Pancreas (tissue), 10 donors: ENCODE results near the gene C19orf81. TPM values are rescaled to one million over a fixed set of nuclear protein-coding genes. Genes with fewer than 3 reads are reported as not detected.

Source experiments
- ATAC-seq, 4 donors: fragments of 200-7000 bp; cut with Tn5 transposase; one replicate each; pipeline versions ENCODE4 v1.8.0 to v1.9.1; 2020; ENCODE audit warnings: mild to moderate bottlenecking in 4 of 4, moderate library complexity in 4 of 4
- DNase-seq, 6 donors: peaks; one replicate each; pipeline ENCODE4 v3.0.0-alpha.2; 2020
- FAIRE-seq: peaks from 2 replicates; lab custom pipeline; 2012; peaks lifted over from hg19 to GRCh38; lab: Jason Lieb, UNC
- H3K27ac ChIP-seq, 4 donors: fragments of 200-600 bp; sonication (generic); 1 replicate in 3 of 4; 2 replicates in 1 of 4; pipeline versions ENCODE4 v1.5.0 to v1.8.0; 2020
- H3K27me3 ChIP-seq, 4 donors: fragments of 200-600 bp; one replicate each; pipeline ENCODE4 v1.8.0; 2021
- H3K36me3 ChIP-seq, 3 donors: fragments of 200-600 bp; sonication (generic) in 1 of 3; one replicate each; pipeline versions ENCODE4 v1.5.0 to v1.8.0; 2020 to 2021
- H3K4me1 ChIP-seq, 3 donors: fragments of 200-600 bp; one replicate each; pipeline ENCODE4 v1.8.0; 2021
- H3K4me3 ChIP-seq, 4 donors: fragments of 200-600 bp; sonication (generic) in 2 of 4; one replicate each; pipeline versions ENCODE4 v1.5.0 to v1.8.0; 2020 to 2021
- H3K9me3 ChIP-seq, 4 donors: fragments of 200-600 bp; one replicate each; pipeline ENCODE4 v1.8.0; 2021
- CTCF ChIP-seq, 4 donors: fragments of 200-600 bp; sonication (generic) in 3 of 4; IDR thresholded peaks; one replicate each; pipeline versions ENCODE4 v1.5.0 to v1.8.0; 2021; ENCODE audit warnings: antibody characterized with exemption in 4 of 4
- WGBS, 2 donors: extraction: QIAGEN DNeasy Blood & Tissue Kit; methylation state at CpG; one replicate each; pipeline ENCODE4 v1.1.7; 2013; 5-methylcytosine and 5-hydroxymethylcytosine counted together
- intact Hi-C, 3 donors: fragments of 100-400 bp; cut with DNase I; formaldehyde crosslinking; loops; one replicate each; pipeline versions ENCODE4 v1.11.1 to v1.14.2; 2022
- polyA plus RNA-seq, 2 donors: library from polyadenylated mRNA; stranded (reverse); fragments of 200-250 nt; gene quantifications; one replicate each; pipeline ENCODE4 v1.2.3, GENCODE V29; 2013
- total RNA-seq, 6 donors: library from RNA; stranded (reverse); fragmentation: NEBNext Ultra II Directional in 4 of 6; extraction: Animal tissue kit (Norgen Biotek cat#: 25700) in 4 of 6; gene quantifications; one replicate each; pipeline versions ENCODE4 v1.2.1 to v1.2.4, GENCODE V29; 2021 to 2023
- donor health status: healthy with polysubstance abuse.
- donor health status: DM: no; HTN: no; CAD: no; lungs with moderate emphysema.
- donor health status: DM: no; HTN: no; CAD: no.
- donor health status: control.
- donor health status: control.
- donor health status: Bipolar disorder and iron deficiency.
- donor health status: DM: yes; HTN: yes; CAD: no.
- donor health status: DM: no; HTN: no; CAD: no.
- donor health status: DM: no; HTN: no; CAD: no.
- donor health status: DM: yes; HTN: yes; CAD: no.

C19orf81 gene
- total and polyA plus RNA-seq, 8 donors, result 0.40 to 1.2 (median 0.91) TPM; not detected in 3

- Histone ChIP-seq H3K9me3 (no peaks in the 10 kb centered on the region), H3K27ac (no peak overlapping the region), H3K4me1 (no peaks in the 10 kb centered on the region), H3K36me3 (no peaks in the 10 kb centered on the region), H3K27me3 (peaks cover 0 to 3% (median 0%) of the 10 kb centered on the region in 4 donors), H3K4me3 (no peak overlapping the region)
- no peak for TF ChIP-seq CTCF (IDR thresholded peaks at IDR 0.05)
- no peak for ATAC-seq
- no peak for DNase-seq
- intact Hi-C loops, result no loop called here
- WGBS, 2 donors, result 53 to 55% methylated on average over 13 of the region's 13 CpGs
- FAIRE-seq, result no peak
Measured at GRCh38 chr19:50697414-50698124, 48.3 kb downstream of the C19orf81 start.

DNA sequence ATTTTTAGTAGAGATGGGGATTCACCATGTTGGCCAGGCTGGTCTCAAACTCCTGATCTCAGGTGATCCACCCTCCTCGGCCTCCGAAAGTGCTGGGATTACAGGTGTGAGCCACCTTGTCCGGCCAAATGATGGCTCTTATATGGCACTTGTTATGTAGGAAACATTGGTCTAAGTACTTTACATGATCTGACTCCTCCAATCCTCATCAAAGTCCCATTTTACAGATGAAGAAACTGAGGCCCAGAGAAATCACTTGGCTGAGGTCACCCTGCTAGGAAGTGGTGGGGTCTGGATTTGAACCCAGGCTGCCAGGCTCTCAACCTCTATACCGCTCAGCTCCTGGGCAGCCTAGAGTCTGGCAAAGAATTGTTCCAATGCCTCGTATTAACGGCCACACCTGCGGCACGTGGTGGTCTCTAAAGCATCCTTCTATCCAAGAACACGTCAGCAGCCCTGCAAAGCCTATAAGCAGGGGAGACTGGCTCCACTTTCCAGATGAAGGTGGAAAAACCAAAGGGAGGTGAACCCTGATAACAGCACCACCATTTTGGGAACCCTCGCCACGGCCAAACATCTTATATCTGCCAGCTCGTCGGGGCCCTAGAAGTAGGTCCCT is 52.2 kb downstream of the C19orf81 start:
- Histone ChIP-seq H3K27me3 (no peaks in the 10 kb centered on the region), H3K27ac (no peak overlapping the region), H3K36me3 (no peaks in the 10 kb centered on the region), H3K4me3 (no peak overlapping the region), H3K4me1 (no peaks in the 10 kb centered on the region), H3K9me3 (no peaks in the 10 kb centered on the region)
- WGBS, 2 donors, result 58 to 71% methylated on average over 13 of the region's 13 CpGs
- DNase-seq (no peak), FAIRE-seq (no peak), ATAC-seq (no peak)
- intact Hi-C loops, result no loop called here
- no peak for TF ChIP-seq CTCF (IDR thresholded peaks at IDR 0.05)

GRCh38 chr19:50702158-50702870 is 53.1 kb downstream of the C19orf81 start:
- TF ChIP-seq CTCF (IDR thresholded peaks at IDR 0.05), result no peak
- no peaks in the 10 kb centered on the region for H3K9me3 ChIP-seq
- FAIRE-seq, result no peak
- intact Hi-C loops, result no loop called here
- H3K27me3 ChIP-seq, result no peaks in the 10 kb centered on the region
- no peak overlapping the region for H3K27ac ChIP-seq
- WGBS, 2 donors, result 40 to 58% methylated on average over 17 to 23 of the region's 23 CpGs
- H3K36me3 ChIP-seq, result no peaks in the 10 kb centered on the region
- no peak for ATAC-seq
- no peak for DNase-seq
- no peaks in the 10 kb centered on the region for H3K4me1 ChIP-seq
- H3K4me3 ChIP-seq, result no peak overlapping the region

- Histone ChIP-seq H3K9me3 (no peaks in the 10 kb centered on the region), H3K27ac (no peak overlapping the region), H3K4me3 (no peak overlapping the region), H3K4me1 (no peaks in the 10 kb centered on the region), H3K27me3 (no peaks in the 10 kb centered on the region), H3K36me3 (no peaks in the 10 kb centered on the region)
- WGBS, 2 donors, result 45 to 56% methylated on average over 37 to 47 of the region's 47 CpGs
- TF ChIP-seq CTCF (IDR thresholded peaks at IDR 0.05), result no peak
- ATAC-seq, result peak in 1 of 4 donors; percentile 25
- FAIRE-seq, result no peak
- peak in 1 of 6 donors; percentile 63 for DNase-seq
- intact Hi-C loops, result no loop called here
Measured at GRCh38 chr19:50702871-50703829, 53.9 kb downstream of the C19orf81 start.
